MM.1S (cell line): ENCODE data around the gene NUP160.

Experiments
- DNase-seq: peaks from one replicate; pipeline ENCODE4 v3.0.0-alpha.2; 2015
- H2AFZ ChIP-seq: fragments of 300-600 bp; sonication (generic); 2 replicates; pipeline ENCODE4 v1.6.0; 2016; ENCODE audit warnings: antibody characterized with exemption, low read length
- H3F3A ChIP-seq: fragments of 300-600 bp; sonication (generic); 2 replicates; pipeline ENCODE4 v1.6.1; 2016; ENCODE audit warnings: mild to moderate bottlenecking, antibody characterized with exemption, low read length, moderate library complexity, mixed read lengths; ENCODE audit not compliant: insufficient read depth
- H3K27ac ChIP-seq: fragments of 300-600 bp; sonication (generic); 2 replicates; pipeline ENCODE4 v1.5.1; 2016; ENCODE audit warnings: mild to moderate bottlenecking, low read length
- H3K27me3 ChIP-seq: fragments of 300-600 bp; sonication (generic); replicated peaks from 2 replicates; pipeline ENCODE4 v1.6.0; 2016; ENCODE audit warnings: low read length; ENCODE audit not compliant: insufficient read depth
- H3K36me3 ChIP-seq: fragments of 300-600 bp; sonication (generic); replicated peaks from 2 replicates; pipeline ENCODE4 v1.6.1; 2016; ENCODE audit warnings: mild to moderate bottlenecking, low read length, mixed read lengths; ENCODE audit not compliant: insufficient read depth
- H3K4me1 ChIP-seq: fragments of 300-600 bp; sonication (generic); 2 replicates; pipeline ENCODE4 v1.6.1; 2016; ENCODE audit warnings: low read length, mixed read lengths
- H3K4me2 ChIP-seq: fragments of 300-600 bp; sonication (generic); 2 replicates; pipeline ENCODE4 v1.6.0; 2016; ENCODE audit warnings: low read depth, low read length
- H3K4me3 ChIP-seq: fragments of 300-600 bp; sonication (generic); 2 replicates; pipeline ENCODE4 v1.5.1; 2016; ENCODE audit warnings: low read length, mixed read lengths
- H3K79me2 ChIP-seq: fragments of 300-600 bp; sonication (generic); 2 replicates; pipeline ENCODE4 v1.6.1; 2016; ENCODE audit warnings: mixed run types, low read length, mixed read lengths
- H3K9ac ChIP-seq: fragments of 300-600 bp; sonication (generic); 2 replicates; pipeline ENCODE4 v1.6.1; 2016; ENCODE audit warnings: low read length, mixed read lengths
- H3K9me2 ChIP-seq: fragments of 300-600 bp; sonication (generic); replicated peaks from 2 replicates; pipeline ENCODE4 v1.6.1; 2016; ENCODE audit warnings: mild to moderate bottlenecking, low read length, mixed read lengths; ENCODE audit not compliant: insufficient read depth
- H3K9me3 ChIP-seq: fragments of 300-600 bp; sonication (generic); replicated peaks from 2 replicates; pipeline ENCODE4 v1.6.1; 2016; ENCODE audit warnings: mild to moderate bottlenecking, low read length, mixed read lengths; ENCODE audit not compliant: insufficient read depth
- H4K20me1 ChIP-seq: fragments of 300-600 bp; sonication (generic); 2 replicates; pipeline ENCODE4 v1.6.1; 2016; ENCODE audit warnings: mild to moderate bottlenecking, low read length, moderate library complexity, mixed read lengths; ENCODE audit not compliant: insufficient read depth
- CTCF ChIP-seq: fragments of 300-600 bp; sonication (generic); IDR thresholded peaks from 2 replicates; pipeline ENCODE4 v1.5.1; 2016; ENCODE audit warnings: antibody characterized with exemption, low read length, mixed read lengths
- EZH2 ChIP-seq: fragments of 300-600 bp; sonication (generic); optimal IDR thresholded peaks from 2 replicates; pipeline ENCODE3; 2017; ENCODE audit warnings: low read depth, mild to moderate bottlenecking, antibody characterized with exemption, low read length, mixed read lengths
- EZH2phosphoT487 ChIP-seq: fragments of 300-600 bp; sonication (generic); IDR thresholded peaks from 2 replicates; pipeline ENCODE4 v1.6.1; 2018; ENCODE audit warnings: antibody characterized with exemption, low read length

The NUP160 gene

GRCh38 chr11:47846998-47847397, 1.2 kb downstream of the NUP160 start:
- Histone ChIP-seq H3K4me2 (peak overlapping the region; percentile 99), H3K79me2 (peaks cover 66% of the 10 kb centered on the region), H3K27me3 (no peaks in the 10 kb centered on the region), H3F3A (peaks cover 18% of the 10 kb centered on the region), H4K20me1 (no peaks in the 10 kb centered on the region), H3K9me3 (no peaks in the 10 kb centered on the region), H3K4me1 (peaks cover 39% of the 10 kb centered on the region), H3K9ac (peak overlapping the region; percentile 96), H3K36me3 (peaks cover 15% of the 10 kb centered on the region), H2AFZ (no peak overlapping the region), H3K27ac (no peak overlapping the region), H3K9me2 (no peaks in the 10 kb centered on the region), H3K4me3 (peak overlapping the region; percentile 96)
- DNase-seq, result no peak
- TF ChIP-seq EZH2phosphoT487 (no peak), EZH2 (no peak), CTCF (no peak)

- Histone ChIP-seq H3K36me3 (peaks cover 20% of the 10 kb centered on the region), H3K4me1 (peaks cover 14% of the 10 kb centered on the region), H3K4me3 (no peak overlapping the region), H3K27me3 (no peaks in the 10 kb centered on the region), H3K9me2 (no peaks in the 10 kb centered on the region), H3K79me2 (peaks cover 78% of the 10 kb centered on the region), H3K9ac (no peak overlapping the region), H3K27ac (no peak overlapping the region), H3K9me3 (no peaks in the 10 kb centered on the region), H3K4me2 (no peak overlapping the region), H2AFZ (no peak overlapping the region), H3F3A (peaks cover 4% of the 10 kb centered on the region; the same call in 1 of the 2 replicates), H4K20me1 (0 out of 2 replicates have a peak, but pooled peaks cover 2% of the 10 kb centered on the region)
- no peak for DNase-seq
- no peak for TF ChIP-seq CTCF
- no peak for TF ChIP-seq EZH2phosphoT487
- TF ChIP-seq EZH2, result no peak
Measured at GRCh38 chr11:47843361-47844055, 4.6 kb downstream of the NUP160 start.

- Histone ChIP-seq H3K36me3 (peaks cover 20% of the 10 kb centered on the region), H3K4me2 (no peak overlapping the region), H3K4me1 (peaks cover 14% of the 10 kb centered on the region), H3K9ac (no peak overlapping the region), H3F3A (no peaks in the 10 kb centered on the region), H4K20me1 (0 out of 2 replicates have a peak, but pooled peaks cover 2% of the 10 kb centered on the region), H3K9me2 (no peaks in the 10 kb centered on the region), H2AFZ (no peak overlapping the region), H3K9me3 (no peaks in the 10 kb centered on the region), H3K27ac (no peak overlapping the region), H3K79me2 (peaks cover 74% of the 10 kb centered on the region), H3K27me3 (no peaks in the 10 kb centered on the region), H3K4me3 (no peak overlapping the region)
- TF ChIP-seq EZH2phosphoT487 (no peak), EZH2 (no peak), CTCF (no peak)
- DNase-seq, result no peak
Measured at GRCh38 chr11:47842749-47843148, 5.4 kb downstream of the NUP160 start.
